IPS-18c (cell line): ENCODE measurements around the gene C1R.
"Not testable (repeated sequence)": the region's sequence is repeated elsewhere in the genome, so short reads cannot be mapped to it uniquely, and the experiment has no call there.

ENCODE experiments used
- H3K4me3 ChIP-seq: 2 replicates; pipeline ENCODE4 v1.7.0; 2013; ENCODE audit warnings: low read depth, mild to moderate bottlenecking, low read length, moderate library complexity; ENCODE audit not compliant: insufficient read depth
- H3K9me3 ChIP-seq: one replicate; pipeline ENCODE4 v1.6.1; 2013; ENCODE audit warnings: mild to moderate bottlenecking, low read length, moderate library complexity; ENCODE audit not compliant: control insufficient read depth, insufficient read depth

C1R gene

GRCh38 chr12:7061138-7061537 is 31.1 kb downstream of the C1R start:
- no peak overlapping the region for H3K4me3 ChIP-seq
- H3K9me3 ChIP-seq = no peaks in the 10 kb centered on the region

GRCh38 chr12:7060353-7060954 is 31.8 kb downstream of the C1R start, which contains the start of gene C1S:
C1S (plus strand) TSS chr12:7060718; CDS start chr12:7061913, 1,195 bp downstream.
- Histone ChIP-seq H3K9me3 (no peaks in the 10 kb centered on the region), H3K4me3 (no peak within 1 kb of the TSS)

- H3K4me3 ChIP-seq = no peak overlapping the region
- H3K9me3 ChIP-seq = no peaks in the 10 kb centered on the region
Observed at GRCh38 chr12:7059780-7060179, 32.5 kb downstream of the C1R start.

- Histone ChIP-seq H3K4me3 (no peak overlapping the region), H3K9me3 (no peaks in the 10 kb centered on the region)
Observed at GRCh38 chr12:7058850-7059395, 33.3 kb downstream of the C1R start.

GRCh38 chr12:7058163-7058845 is 33.9 kb downstream of the C1R start:
- Histone ChIP-seq H3K9me3 (no peaks in the 10 kb centered on the region), H3K4me3 (no peak overlapping the region)

GRCh38 chr12:7055736-7056135 is 36.5 kb downstream of the C1R start:
- not testable (repeated sequence) for H3K9me3 ChIP-seq, H3K4me3 ChIP-seq

GRCh38 chr12:7054925-7055324 is 37.3 kb downstream of the C1R start:
- Histone ChIP-seq H3K4me3 (no peak overlapping the region), H3K9me3 (no peaks in the 10 kb centered on the region)

- not testable (repeated sequence) for H3K9me3 ChIP-seq, H3K4me3 ChIP-seq
Observed at GRCh38 chr12:7049973-7050372, 42.3 kb downstream of the C1R start.

- not testable (repeated sequence) for H3K9me3 ChIP-seq, H3K4me3 ChIP-seq
Observed at GRCh38 chr12:7049445-7049951, 42.7 kb downstream of the C1R start.

- H3K4me3 ChIP-seq = no peak overlapping the region
- H3K9me3 ChIP-seq = no peaks in the 10 kb centered on the region
Observed at GRCh38 chr12:7047306-7047705, 44.9 kb downstream of the C1R start.

- H3K9me3 ChIP-seq = no peaks in the 10 kb centered on the region
- H3K4me3 ChIP-seq = no peak overlapping the region
Observed at GRCh38 chr12:7046383-7047105, 45.7 kb downstream of the C1R start.

- no peaks in the 10 kb centered on the region for H3K9me3 ChIP-seq
- no peak overlapping the region for H3K4me3 ChIP-seq
Observed at GRCh38 chr12:7045913-7046312, 46.3 kb downstream of the C1R start.

GRCh38 chr12:7042842-7043241 is 49.4 kb downstream of the C1R start:
- H3K4me3 ChIP-seq = no peak overlapping the region
- H3K9me3 ChIP-seq = peaks cover 1% of the 10 kb centered on the region

- no peak overlapping the region for H3K4me3 ChIP-seq
- peaks cover 2% of the 10 kb centered on the region for H3K9me3 ChIP-seq
Observed at GRCh38 chr12:7039403-7039802, 52.8 kb downstream of the C1R start.

GRCh38 chr12:7038591-7038990 is 53.7 kb downstream of the C1R start:
- Histone ChIP-seq H3K9me3 (peaks cover 2% of the 10 kb centered on the region), H3K4me3 (no peak overlapping the region)

- not testable (repeated sequence) for H3K4me3 ChIP-seq, H3K9me3 ChIP-seq
Observed at GRCh38 chr12:7037411-7037810, 54.8 kb downstream of the C1R start.

- Histone ChIP-seq H3K9me3 (peaks cover 2% of the 10 kb centered on the region), H3K4me3 (no peak overlapping the region)
Observed at GRCh38 chr12:7035463-7035862, 56.8 kb downstream of the C1R start.

- H3K4me3 ChIP-seq = no peak overlapping the region
- H3K9me3 ChIP-seq = peaks cover 2% of the 10 kb centered on the region
Observed at GRCh38 chr12:7034464-7034863, 57.8 kb downstream of the C1R start.
